ENCODE results near the gene DDAH1. TPM values are rescaled to one million over a fixed set of nuclear protein-coding genes. Genes with fewer than 3 reads are reported as not detected.

The DDAH1 gene
- total and polyA plus RNA-seq, 2 experiments from 2014 or later = 19.5 to 49.8 TPM

DNA sequence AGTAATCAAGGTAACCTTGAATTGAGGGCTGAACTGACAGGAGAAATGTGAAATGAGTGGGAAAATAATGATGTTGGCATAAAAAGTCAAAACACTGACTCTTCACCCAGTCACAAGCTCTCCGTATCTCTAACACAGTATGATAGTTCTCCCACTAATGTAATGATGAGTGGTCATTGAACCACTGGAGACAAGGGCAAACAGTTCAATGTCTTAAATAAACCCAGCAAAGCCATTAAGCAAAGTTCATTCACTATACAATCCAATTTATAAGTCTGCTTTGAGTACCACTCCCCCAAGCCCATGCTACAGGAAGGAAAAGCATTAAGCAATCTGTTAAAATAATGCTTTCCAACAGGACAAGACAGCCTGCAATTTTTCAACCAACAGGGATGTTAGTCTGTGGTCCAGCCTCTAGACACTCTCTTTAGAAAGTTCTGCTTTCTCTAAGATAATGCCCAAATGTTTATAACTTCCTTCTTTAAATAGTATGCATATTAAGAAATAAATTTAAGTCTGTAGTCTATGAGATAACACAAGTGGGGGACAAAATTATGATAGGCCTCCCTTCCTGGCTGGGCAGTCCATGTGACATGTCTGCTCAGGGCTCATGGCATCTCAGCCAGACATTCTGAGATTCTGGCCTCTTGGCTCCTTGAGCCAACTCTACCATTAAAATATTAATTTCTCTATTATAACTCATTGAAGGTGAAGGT is 25.5 kb upstream of the DDAH1 start:
- no peaks in the 10 kb centered on the region for H4K20me1 ChIP-seq (ENCODE audit: insufficient read depth, poor library complexity, severe bottlenecking)
- DNase-seq (ENCODE audit: low spot score) = no peak
- no peaks in the 10 kb centered on the region for H3K79me2 ChIP-seq
- H3K9me3 ChIP-seq (ENCODE audit: low read depth) = no peaks in the 10 kb centered on the region
- H3K27ac ChIP-seq = no peak overlapping the region
- no peaks in the 10 kb centered on the region for H3K4me1 ChIP-seq (ENCODE audit: insufficient read depth)
- H3K36me3 ChIP-seq (replicated peaks; ENCODE audit: insufficient read depth, low read depth) = no peaks in the 10 kb centered on the region
- H3K27me3 ChIP-seq = no peaks in the 10 kb centered on the region
- no peak overlapping the region for H2AFZ ChIP-seq
- no peak overlapping the region for H3K4me3 ChIP-seq
- H3K9me2 ChIP-seq (replicated peaks; ENCODE audit: insufficient read depth) = no peaks in the 10 kb centered on the region
- WGBS (ENCODE audit: low lambda C conversion rate, missing lambda C conversion rate) = 95% methylated on average over 1 of the region's 1 CpG
- TF ChIP-seq CTCF (IDR thresholded peaks at IDR 0.05; ENCODE audit: poor library complexity) (no peak), EZH2phosphoT487 (IDR thresholded peaks at IDR 0.05; ENCODE audit: low read depth, severe bottlenecking, unreplicated experiment) (no peak), EZH2 (IDR thresholded peaks at IDR 0.05; ENCODE audit: borderline replicate concordance) (no peak)
- no peak overlapping the region for H3K4me2 ChIP-seq

DNA sequence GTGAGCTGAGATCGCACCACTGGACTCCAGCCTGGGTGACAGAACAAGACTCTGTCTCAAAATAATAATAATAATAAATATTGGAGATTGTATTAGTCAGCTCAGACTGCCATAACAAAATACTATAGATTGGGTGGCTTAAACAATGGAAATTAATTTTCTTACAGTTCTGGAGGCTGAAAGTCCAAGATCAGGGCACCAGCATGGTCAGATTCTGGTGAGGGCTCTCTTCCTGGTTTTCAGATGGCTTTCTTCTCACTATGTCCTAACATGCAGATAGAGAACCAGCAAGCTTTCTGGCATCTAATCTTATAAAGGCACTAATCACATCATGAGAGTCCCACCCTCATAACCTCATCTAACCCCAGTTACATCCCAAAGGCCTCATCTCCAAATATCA is 23.2 kb upstream of the DDAH1 start:
- no peak overlapping the region for H2AFZ ChIP-seq
- H3K9me2 ChIP-seq (replicated peaks; ENCODE audit: insufficient read depth) = no peaks in the 10 kb centered on the region
- DNase-seq (ENCODE audit: low spot score) = no peak
- 84% methylated on average over 1 of the region's 1 CpG for WGBS (ENCODE audit: low lambda C conversion rate, missing lambda C conversion rate)
- H3K27me3 ChIP-seq = no peaks in the 10 kb centered on the region
- H3K4me2 ChIP-seq = no peak overlapping the region
- no peaks in the 10 kb centered on the region for H3K4me1 ChIP-seq (ENCODE audit: insufficient read depth)
- TF ChIP-seq EZH2phosphoT487 (IDR thresholded peaks at IDR 0.05; ENCODE audit: low read depth, severe bottlenecking, unreplicated experiment) = no peak
- no peak for TF ChIP-seq EZH2 (IDR thresholded peaks at IDR 0.05; ENCODE audit: borderline replicate concordance)
- H4K20me1 ChIP-seq (ENCODE audit: insufficient read depth, poor library complexity, severe bottlenecking) = no peaks in the 10 kb centered on the region
- no peaks in the 10 kb centered on the region for H3K9me3 ChIP-seq (ENCODE audit: low read depth)
- H3K36me3 ChIP-seq (replicated peaks; ENCODE audit: insufficient read depth, low read depth) = no peaks in the 10 kb centered on the region
- H3K4me3 ChIP-seq = no peak overlapping the region
- H3K27ac ChIP-seq = no peak overlapping the region
- no peaks in the 10 kb centered on the region for H3K79me2 ChIP-seq

DNA sequence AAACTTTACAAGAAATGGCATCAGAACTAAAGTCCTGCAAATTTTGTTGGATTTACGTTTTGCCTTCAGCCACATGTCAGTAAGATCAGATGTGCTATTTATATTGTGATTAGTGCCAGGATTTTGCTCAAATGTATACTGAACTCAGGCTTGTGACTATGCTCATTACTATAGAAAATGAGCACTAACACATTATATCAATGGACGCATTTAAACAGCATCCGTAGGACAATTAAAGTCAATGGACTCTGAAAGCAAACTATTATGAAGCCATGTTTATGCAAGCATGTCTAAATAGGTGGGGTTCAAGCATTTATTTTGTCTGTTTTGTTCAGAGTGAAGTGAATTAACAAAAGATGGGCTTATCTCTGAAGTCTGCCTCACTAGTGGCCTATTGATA is 20.6 kb upstream of the DDAH1 start:
- no peaks in the 10 kb centered on the region for H3K79me2 ChIP-seq
- DNase-seq (ENCODE audit: low spot score) = no peak
- no peaks in the 10 kb centered on the region for H3K9me3 ChIP-seq (ENCODE audit: low read depth)
- no peak overlapping the region for H2AFZ ChIP-seq
- H3K27me3 ChIP-seq = no peaks in the 10 kb centered on the region
- 89% methylated on average over 3 of the region's 3 CpGs for WGBS (ENCODE audit: low lambda C conversion rate, missing lambda C conversion rate)
- TF ChIP-seq CTCF (IDR thresholded peaks at IDR 0.05; ENCODE audit: poor library complexity) (no peak), EZH2phosphoT487 (IDR thresholded peaks at IDR 0.05; ENCODE audit: low read depth, severe bottlenecking, unreplicated experiment) (no peak), EZH2 (IDR thresholded peaks at IDR 0.05; ENCODE audit: borderline replicate concordance) (no peak)
- H3K4me1 ChIP-seq (ENCODE audit: insufficient read depth) = no peaks in the 10 kb centered on the region
- H3K27ac ChIP-seq = no peak overlapping the region
- no peaks in the 10 kb centered on the region for H4K20me1 ChIP-seq (ENCODE audit: insufficient read depth, poor library complexity, severe bottlenecking)
- no peaks in the 10 kb centered on the region for H3K9me2 ChIP-seq (replicated peaks; ENCODE audit: insufficient read depth)
- H3K4me3 ChIP-seq = no peak overlapping the region
- no peak overlapping the region for H3K4me2 ChIP-seq
- H3K36me3 ChIP-seq (replicated peaks; ENCODE audit: insufficient read depth, low read depth) = no peaks in the 10 kb centered on the region

DNA sequence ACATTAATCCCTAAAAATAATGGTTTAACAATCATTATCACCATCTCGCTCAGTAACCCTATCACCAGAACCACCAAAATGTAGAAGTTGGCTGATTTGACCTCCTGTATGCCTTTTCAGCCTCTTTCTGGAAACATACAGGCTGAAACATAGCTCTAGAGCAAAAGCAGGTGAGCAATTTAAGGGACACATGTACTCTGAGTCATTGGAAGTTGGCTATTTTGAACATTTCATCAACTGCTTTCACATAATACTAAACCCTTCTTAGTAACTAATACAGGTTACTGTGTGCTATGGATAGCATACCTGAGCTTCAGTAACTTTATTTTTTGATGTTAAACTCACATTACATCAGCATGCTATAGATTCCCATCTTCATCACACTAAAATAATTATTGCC is 19.8 kb upstream of the DDAH1 start:
- Histone ChIP-seq H3K9me2 (replicated peaks; ENCODE audit: insufficient read depth) (no peaks in the 10 kb centered on the region), H3K4me1 (ENCODE audit: insufficient read depth) (no peaks in the 10 kb centered on the region), H3K27me3 (no peaks in the 10 kb centered on the region), H3K4me2 (no peak overlapping the region), H2AFZ (no peak overlapping the region), H3K79me2 (no peaks in the 10 kb centered on the region), H3K4me3 (no peak overlapping the region), H3K27ac (no peak overlapping the region), H3K9me3 (ENCODE audit: low read depth) (no peaks in the 10 kb centered on the region), H3K36me3 (replicated peaks; ENCODE audit: insufficient read depth, low read depth) (no peaks in the 10 kb centered on the region), H4K20me1 (ENCODE audit: insufficient read depth, poor library complexity, severe bottlenecking) (no peaks in the 10 kb centered on the region)
- TF ChIP-seq EZH2 (IDR thresholded peaks at IDR 0.05; ENCODE audit: borderline replicate concordance) = no peak
- no peak for DNase-seq (ENCODE audit: low spot score)
- 88% methylated on average over 1 of the region's 1 CpG for WGBS (ENCODE audit: low lambda C conversion rate, missing lambda C conversion rate)
